Measurements from ENCODE around the gene RASSF8.

DNA sequence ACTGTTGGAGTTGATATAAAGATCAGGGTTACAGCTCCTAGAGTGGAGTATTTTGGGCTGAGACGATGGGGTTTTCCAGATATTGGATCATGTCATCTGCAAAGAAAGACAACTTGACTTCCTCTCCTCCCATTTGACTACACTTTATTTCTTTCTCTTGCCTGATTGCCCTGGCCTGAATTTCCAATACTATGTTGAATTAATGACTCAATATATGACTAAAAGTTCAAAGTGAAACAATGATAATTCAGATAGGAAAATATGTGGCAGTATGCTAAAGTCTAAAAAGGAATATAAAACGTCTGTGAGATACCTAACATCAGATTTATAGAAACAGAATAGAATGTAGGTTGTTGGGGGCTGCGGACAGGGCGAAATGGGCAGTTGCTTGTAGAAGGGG, 94.2 kb downstream of the RASSF8 start:
- TF ChIP-seq, protein P1, sequence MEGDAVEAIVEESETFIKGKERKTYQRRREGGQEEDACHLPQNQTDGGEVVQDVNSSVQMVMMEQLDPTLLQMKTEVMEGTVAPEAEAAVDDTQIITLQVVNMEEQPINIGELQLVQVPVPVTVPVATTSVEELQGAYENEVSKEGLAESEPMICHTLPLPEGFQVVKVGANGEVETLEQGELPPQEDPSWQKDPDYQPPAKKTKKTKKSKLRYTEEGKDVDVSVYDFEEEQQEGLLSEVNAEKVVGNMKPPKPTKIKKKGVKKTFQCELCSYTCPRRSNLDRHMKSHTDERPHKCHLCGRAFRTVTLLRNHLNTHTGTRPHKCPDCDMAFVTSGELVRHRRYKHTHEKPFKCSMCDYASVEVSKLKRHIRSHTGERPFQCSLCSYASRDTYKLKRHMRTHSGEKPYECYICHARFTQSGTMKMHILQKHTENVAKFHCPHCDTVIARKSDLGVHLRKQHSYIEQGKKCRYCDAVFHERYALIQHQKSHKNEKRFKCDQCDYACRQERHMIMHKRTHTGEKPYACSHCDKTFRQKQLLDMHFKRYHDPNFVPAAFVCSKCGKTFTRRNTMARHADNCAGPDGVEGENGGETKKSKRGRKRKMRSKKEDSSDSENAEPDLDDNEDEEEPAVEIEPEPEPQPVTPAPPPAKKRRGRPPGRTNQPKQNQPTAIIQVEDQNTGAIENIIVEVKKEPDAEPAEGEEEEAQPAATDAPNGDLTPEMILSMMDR (conservative IDR thresholded peaks at IDR 0.05), result no peak
- no peak for TF ChIP-seq ZFX (IDR thresholded peaks at IDR 0.05)
